SK-N-SH treated with all-trans-retinoic acid at 6 μM for 48 hours (cell line): ENCODE results near the gene TIAM2.

ENCODE experiments used
- ATAC-seq: fragments of 200-7000 bp; cut with Tn5 transposase; 3 replicates; pipeline ENCODE4 v1.9.1; 2020; ENCODE audit warnings: mild to moderate bottlenecking, moderate library complexity
- ARNTL ChIP-seq: fragments of 450-650 bp; formaldehyde crosslinking; IDR thresholded peaks from 2 replicates; pipeline ENCODE4 v1.5.0; 2020; ENCODE audit warnings: low read depth, mild to moderate bottlenecking, moderate library complexity, borderline replicate concordance
- BACH2 ChIP-seq: fragments of 250-450 bp; sonication (Bioruptor Pico); IDR thresholded peaks from 2 replicates; pipeline ENCODE4 v1.9.0; 2021; ENCODE audit warnings: mild to moderate bottlenecking, borderline replicate concordance
- CSDC2 ChIP-seq: fragments of 250-450 bp; sonication (Bioruptor Pico); IDR thresholded peaks from 2 replicates; pipeline ENCODE4 v1.5.0; 2020; ENCODE audit warnings: mild to moderate bottlenecking, moderate library complexity
- ESRRG ChIP-seq: fragments of 250-450 bp; sonication (Bioruptor Pico); IDR thresholded peaks from 2 replicates; pipeline ENCODE4 v1.6.1; 2021; ENCODE audit warnings: mild to moderate bottlenecking
- GLIS3 ChIP-seq: fragments of 250-450 bp; sonication (Bioruptor Pico); IDR thresholded peaks from 2 replicates; pipeline ENCODE4 v1.5.0; 2020; ENCODE audit warnings: mild to moderate bottlenecking, moderate library complexity
- ISL1 ChIP-seq: fragments of 250-450 bp; sonication (Bioruptor Pico); IDR thresholded peaks from 2 replicates; pipeline ENCODE4 v2.1.2; 2022; ENCODE audit warnings: mild to moderate bottlenecking, moderate library complexity
- OSR1 ChIP-seq: fragments of 250-450 bp; sonication (Bioruptor Pico); IDR thresholded peaks from 2 replicates; pipeline ENCODE4 v1.8.0; 2022; ENCODE audit warnings: moderate library complexity, mild to moderate bottlenecking, inconsistent platforms
- PATZ1 ChIP-seq: fragments of 250-450 bp; sonication (Bioruptor Pico); IDR thresholded peaks from 2 replicates; pipeline ENCODE4 v1.8.0; 2020; ENCODE audit warnings: mild to moderate bottlenecking, moderate library complexity, borderline replicate concordance
- POU6F1 ChIP-seq: fragments of 250-450 bp; sonication (Bioruptor Pico); IDR thresholded peaks from 2 replicates; pipeline ENCODE4 v1.8.0; 2021; ENCODE audit warnings: low read depth, mild to moderate bottlenecking, moderate library complexity, borderline replicate concordance
- PPARA ChIP-seq: fragments of 250-450 bp; sonication (Bioruptor Pico); IDR thresholded peaks from 2 replicates; pipeline ENCODE4 v1.5.0; 2020; ENCODE audit warnings: mild to moderate bottlenecking, borderline replicate concordance
- RARB ChIP-seq: fragments of 250-450 bp; sonication (Bioruptor Pico); IDR thresholded peaks from 2 replicates; pipeline ENCODE4 v1.8.0; 2021; ENCODE audit warnings: mild to moderate bottlenecking, moderate library complexity
- TCF4 ChIP-seq: fragments of 250-450 bp; sonication (Bioruptor Pico); IDR thresholded peaks from 2 replicates; pipeline ENCODE4 v1.8.0; 2021; ENCODE audit warnings: mild to moderate bottlenecking, moderate library complexity, borderline replicate concordance
- ZC3H10 ChIP-seq: fragments of 250-450 bp; sonication (Bioruptor Pico); IDR thresholded peaks from 2 replicates; pipeline ENCODE4 v1.5.1; 2021; ENCODE audit warnings: mild to moderate bottlenecking, moderate library complexity
- ZFP3 ChIP-seq: fragments of 250-450 bp; sonication (Bioruptor Pico); IDR thresholded peaks from 2 replicates; pipeline ENCODE4 v1.5.0; 2020; ENCODE audit warnings: mild to moderate bottlenecking, moderate library complexity
- ZFP30 ChIP-seq: fragments of 450-650 bp; formaldehyde crosslinking; IDR thresholded peaks from 2 replicates; pipeline ENCODE4 v1.5.0; 2022; ENCODE audit warnings: mild to moderate bottlenecking, moderate library complexity
- ZNF565 ChIP-seq: fragments of 450-650 bp; formaldehyde crosslinking; conservative IDR thresholded peaks from 2 replicates; pipeline ENCODE4 v1.5.0; 2020; ENCODE audit warnings: low read depth, mild to moderate bottlenecking, moderate library complexity
- ZNF70 ChIP-seq: fragments of 450-650 bp; formaldehyde crosslinking; IDR thresholded peaks from 2 replicates; pipeline ENCODE4 v1.5.0; 2020; ENCODE audit warnings: mild to moderate bottlenecking, moderate library complexity
- ZNF8 ChIP-seq: fragments of 450-650 bp; formaldehyde crosslinking; IDR thresholded peaks from 2 replicates; pipeline ENCODE4 v1.5.0; 2020; ENCODE audit warnings: mild to moderate bottlenecking, moderate library complexity
- TF ChIP-seq, protein P1 (sequence below): fragments of 250-450 bp; sonication (Bioruptor Pico); IDR thresholded peaks from 2 replicates; pipeline ENCODE4 v1.5.1; 2021; ENCODE audit warnings: mild to moderate bottlenecking, moderate library complexity
- TF ChIP-seq, protein P2 (sequence below): fragments of 250-450 bp; sonication (Bioruptor Pico); IDR thresholded peaks from 2 replicates; pipeline ENCODE4 v1.5.0; 2020; ENCODE audit warnings: mild to moderate bottlenecking, moderate library complexity

Gene TIAM2

DNA sequence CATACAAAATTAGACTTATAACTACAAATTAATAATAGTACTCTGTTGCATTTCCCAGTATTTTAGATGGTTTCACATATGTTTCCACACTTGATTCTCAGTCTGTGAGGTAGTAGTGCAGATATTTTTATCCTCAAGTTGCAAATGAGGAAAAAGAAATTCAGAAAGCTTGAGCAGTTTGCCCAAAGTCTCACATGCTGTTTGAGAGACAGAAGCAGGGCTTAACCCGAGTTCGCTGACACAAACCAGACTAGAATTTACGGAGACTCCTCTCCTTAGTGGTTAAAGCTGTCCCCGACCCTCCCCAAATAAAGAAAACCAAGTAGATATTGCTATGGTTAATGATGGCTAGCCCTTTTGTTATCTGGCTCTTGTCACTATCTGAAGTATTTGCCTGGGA lies 126.2 kb downstream of the TIAM2 start:
- no peak for TF ChIP-seq ESRRG
- TF ChIP-seq BACH2 (CRISPR knock-in tag): no peak
- TF ChIP-seq GLIS3 (CRISPR knock-in tag): no peak
- TF ChIP-seq PPARA (CRISPR knock-in tag): no peak
- no peak for TF ChIP-seq ZC3H10
- TF ChIP-seq CSDC2: no peak
- TF ChIP-seq, protein P1, sequence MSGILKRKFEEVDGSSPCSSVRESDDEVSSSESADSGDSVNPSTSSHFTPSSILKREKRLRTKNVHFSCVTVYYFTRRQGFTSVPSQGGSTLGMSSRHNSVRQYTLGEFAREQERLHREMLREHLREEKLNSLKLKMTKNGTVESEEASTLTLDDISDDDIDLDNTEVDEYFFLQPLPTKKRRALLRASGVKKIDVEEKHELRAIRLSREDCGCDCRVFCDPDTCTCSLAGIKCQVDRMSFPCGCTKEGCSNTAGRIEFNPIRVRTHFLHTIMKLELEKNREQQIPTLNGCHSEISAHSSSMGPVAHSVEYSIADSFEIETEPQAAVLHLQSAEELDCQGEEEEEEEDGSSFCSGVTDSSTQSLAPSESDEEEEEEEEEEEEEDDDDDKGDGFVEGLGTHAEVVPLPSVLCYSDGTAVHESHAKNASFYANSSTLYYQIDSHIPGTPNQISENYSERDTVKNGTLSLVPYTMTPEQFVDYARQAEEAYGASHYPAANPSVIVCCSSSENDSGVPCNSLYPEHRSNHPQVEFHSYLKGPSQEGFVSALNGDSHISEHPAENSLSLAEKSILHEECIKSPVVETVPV (CRISPR knock-in tag): no peak
- TF ChIP-seq ZNF8 (CRISPR knock-in tag): no peak
- no peak for TF ChIP-seq ZFP3
- no peak for TF ChIP-seq PATZ1
- TF ChIP-seq, protein P2, sequence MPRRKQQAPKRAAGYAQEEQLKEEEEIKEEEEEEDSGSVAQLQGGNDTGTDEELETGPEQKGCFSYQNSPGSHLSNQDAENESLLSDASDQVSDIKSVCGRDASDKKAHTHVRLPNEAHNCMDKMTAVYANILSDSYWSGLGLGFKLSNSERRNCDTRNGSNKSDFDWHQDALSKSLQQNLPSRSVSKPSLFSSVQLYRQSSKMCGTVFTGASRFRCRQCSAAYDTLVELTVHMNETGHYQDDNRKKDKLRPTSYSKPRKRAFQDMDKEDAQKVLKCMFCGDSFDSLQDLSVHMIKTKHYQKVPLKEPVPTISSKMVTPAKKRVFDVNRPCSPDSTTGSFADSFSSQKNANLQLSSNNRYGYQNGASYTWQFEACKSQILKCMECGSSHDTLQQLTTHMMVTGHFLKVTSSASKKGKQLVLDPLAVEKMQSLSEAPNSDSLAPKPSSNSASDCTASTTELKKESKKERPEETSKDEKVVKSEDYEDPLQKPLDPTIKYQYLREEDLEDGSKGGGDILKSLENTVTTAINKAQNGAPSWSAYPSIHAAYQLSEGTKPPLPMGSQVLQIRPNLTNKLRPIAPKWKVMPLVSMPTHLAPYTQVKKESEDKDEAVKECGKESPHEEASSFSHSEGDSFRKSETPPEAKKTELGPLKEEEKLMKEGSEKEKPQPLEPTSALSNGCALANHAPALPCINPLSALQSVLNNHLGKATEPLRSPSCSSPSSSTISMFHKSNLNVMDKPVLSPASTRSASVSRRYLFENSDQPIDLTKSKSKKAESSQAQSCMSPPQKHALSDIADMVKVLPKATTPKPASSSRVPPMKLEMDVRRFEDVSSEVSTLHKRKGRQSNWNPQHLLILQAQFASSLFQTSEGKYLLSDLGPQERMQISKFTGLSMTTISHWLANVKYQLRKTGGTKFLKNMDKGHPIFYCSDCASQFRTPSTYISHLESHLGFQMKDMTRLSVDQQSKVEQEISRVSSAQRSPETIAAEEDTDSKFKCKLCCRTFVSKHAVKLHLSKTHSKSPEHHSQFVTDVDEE (CRISPR knock-in tag): no peak
- no peak for TF ChIP-seq RARB (CRISPR knock-in tag)
- no peak for ATAC-seq

GRCh38 chr6:155121699-155122098 lies 126.6 kb downstream of the TIAM2 start:
- TF ChIP-seq ISL1 (CRISPR knock-in tag) (no peak), ESRRG (no peak), ARNTL (no peak), BACH2 (CRISPR knock-in tag) (no peak), PPARA (CRISPR knock-in tag) (no peak), POU6F1 (no peak), TCF4 (CRISPR knock-in tag) (no peak), CSDC2 (no peak), ZFP30 (no peak), ZNF8 (CRISPR knock-in tag) (no peak), ZNF565 (CRISPR knock-in tag) (no peak), PATZ1 (no peak), ZNF70 (CRISPR knock-in tag) (no peak), OSR1 (CRISPR knock-in tag) (no peak), GLIS3 (CRISPR knock-in tag) (no peak)
- TF ChIP-seq, protein P1 (CRISPR knock-in tag): no peak
- peak; percentile 42 for ATAC-seq
